Activated CD8-positive, alpha-beta memory T cell treated with anti-CD3 and anti-CD28 coated beads for 36 hours (primary cell): Measurements from ENCODE around the gene TMOD1. TPM values are rescaled to one million over a fixed set of nuclear protein-coding genes. Genes with fewer than 3 reads are reported as not detected.
"Not testable (repeated sequence)": the region's sequence is repeated elsewhere in the genome, so short reads cannot be mapped to it uniquely, and the experiment has no call there.

Experiments
- CTCF ChIA-PET: fragments of 350-600 bp; sonication (Branson Sonifier 250); formaldehyde crosslinking; loops from one replicate; lab custom pipeline; 2021; ENCODE audit warnings: antibody characterized with exemption; lab: Charles Lee
- POLR2A ChIA-PET: fragments of 350-600 bp; sonication (Branson Sonifier 250); formaldehyde crosslinking; loops from one replicate; lab custom pipeline; 2021; ENCODE audit warnings: antibody characterized with exemption; lab: Charles Lee
- total RNA-seq, 2 experiments: library from RNA; stranded (reverse); gene quantifications; one replicate each; pipeline ENCODE4 v1.2.3, GENCODE V29; 2021

Gene TMOD1
- total RNA-seq, 2 experiments from 2014 or later = 1.2 TPM

- ChIA-PET CTCF (interaction anchor here (0.6 kb wide), 1 partner anchor 61 kb away, joined by 3 read pairs; no protein-coding TSS in a partner anchor), POLR2A (no interaction called here)
Observed at GRCh38 chr9:97491216-97491999, 10.1 kb upstream of the TMOD1 start.

DNA sequence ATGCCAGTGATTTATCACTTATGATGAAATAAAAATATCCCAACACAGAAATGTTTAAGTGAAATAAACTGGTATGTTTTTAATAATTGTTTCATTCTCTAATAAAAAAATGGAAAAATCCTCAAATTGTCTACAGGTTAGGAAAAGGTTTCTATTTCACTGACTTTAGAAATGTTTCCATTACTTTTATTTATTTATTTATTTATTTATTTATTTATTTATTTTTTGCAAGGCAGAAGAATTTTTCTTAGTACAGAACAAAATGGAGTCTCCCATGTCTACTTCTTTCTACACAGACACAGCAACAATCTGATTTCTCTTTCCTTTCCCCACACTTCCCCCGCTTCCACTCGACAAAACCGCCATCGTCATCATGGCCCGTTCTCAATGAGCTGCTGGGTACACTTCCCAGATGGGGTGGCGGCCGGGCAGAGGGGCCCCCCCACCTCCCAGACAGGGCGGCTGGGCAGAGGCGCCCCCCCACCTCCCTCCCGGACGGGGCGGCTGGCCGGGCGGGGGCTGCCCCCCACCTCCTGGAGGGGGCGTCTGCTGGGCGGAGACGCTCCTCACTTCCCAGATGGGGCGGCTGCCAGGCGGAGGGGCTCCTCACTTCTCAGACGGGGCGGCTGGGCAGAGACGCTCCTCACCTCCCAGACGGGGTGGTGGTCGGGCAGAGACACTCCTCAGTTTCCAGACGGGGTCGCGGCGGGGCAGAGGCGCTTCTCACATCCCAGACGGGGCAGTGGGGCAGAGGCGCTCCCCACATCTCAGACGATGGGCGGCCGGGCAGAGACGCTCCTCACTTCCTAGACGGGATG is 3.7 kb upstream of the TMOD1 start:
- CTCF ChIA-PET, POLR2A ChIA-PET: not testable (repeated sequence)

DNA sequence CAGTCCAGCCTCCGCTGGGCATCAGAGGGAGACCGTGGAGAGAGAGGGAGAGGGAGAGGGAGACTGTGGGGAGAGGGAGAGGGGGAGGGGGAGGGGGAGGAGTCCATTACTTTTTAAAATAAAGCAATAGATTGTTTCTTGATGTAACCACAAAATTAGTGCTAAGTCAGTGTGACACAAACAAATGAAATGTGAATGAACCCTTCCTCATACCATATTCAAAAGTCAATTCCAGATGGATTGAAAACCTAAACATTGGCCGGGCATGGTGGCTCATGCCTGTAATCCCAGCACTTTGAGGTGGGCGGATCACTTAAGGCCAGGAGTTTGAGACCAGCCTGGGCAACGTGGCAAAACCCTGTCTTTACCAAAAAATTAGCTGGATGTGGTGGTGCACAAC is 2.6 kb upstream of the TMOD1 start:
- POLR2A ChIA-PET, CTCF ChIA-PET: not testable (repeated sequence)

DNA sequence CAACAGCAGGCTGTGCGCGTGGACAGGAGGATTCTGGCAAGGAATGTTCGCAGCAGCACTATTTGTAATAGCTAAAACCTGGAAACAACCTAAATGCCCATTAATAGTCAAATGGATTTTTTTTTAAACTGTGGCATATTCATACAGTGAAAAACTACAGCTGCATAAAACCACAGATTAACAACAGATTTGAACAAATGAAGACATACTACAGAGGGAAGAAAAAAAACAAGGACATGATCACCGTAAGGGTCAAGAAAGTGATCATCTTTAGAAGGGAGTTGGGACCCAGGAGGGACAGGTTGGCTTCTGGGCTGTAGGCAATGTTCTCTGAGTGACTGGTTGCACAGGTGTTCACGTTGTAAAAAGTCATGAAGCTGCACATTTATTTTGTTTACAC is 1.2 kb upstream of the TMOD1 start:
- CTCF ChIA-PET = interaction anchor here (0.9 to 2.0 kb wide), 2 partner anchors 12 to 98 kb away, joined by 3 to 7 read pairs; no protein-coding TSS in a partner anchor
- POLR2A ChIA-PET = interaction anchor here (0.5 kb wide), 1 partner anchor 482 kb away, joined by 3 read pairs; no protein-coding TSS in a partner anchor

DNA sequence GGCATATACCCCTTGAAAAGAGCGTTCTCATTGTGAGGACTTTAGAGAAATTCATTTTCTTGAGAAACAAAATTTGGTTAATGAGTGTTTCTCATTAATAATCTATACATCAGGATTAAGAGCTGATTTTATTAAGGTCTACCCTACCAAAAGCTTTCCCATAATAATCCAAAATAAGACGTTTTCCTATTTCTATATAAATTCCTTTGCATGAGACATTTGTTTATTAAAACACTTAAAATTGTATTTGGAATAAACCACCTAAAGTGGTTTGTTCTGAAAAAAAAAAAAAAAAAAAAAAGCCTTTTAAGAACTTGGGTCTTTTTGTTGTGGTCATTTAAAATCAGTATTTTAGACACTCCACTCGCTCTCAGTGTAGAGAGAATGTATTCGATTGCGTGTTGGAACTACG is 695 bp upstream of the TMOD1 start:
- ChIA-PET POLR2A (interaction anchor here (0.5 to 0.9 kb wide), 2 partner anchors 10 to 482 kb away, joined by 3 read pairs; no protein-coding TSS in a partner anchor), CTCF (interaction anchor here (0.7 to 2.0 kb wide), 4 partner anchors 12 to 943 kb away, joined by 3 to 7 read pairs (median 4); no protein-coding TSS in a partner anchor)

DNA sequence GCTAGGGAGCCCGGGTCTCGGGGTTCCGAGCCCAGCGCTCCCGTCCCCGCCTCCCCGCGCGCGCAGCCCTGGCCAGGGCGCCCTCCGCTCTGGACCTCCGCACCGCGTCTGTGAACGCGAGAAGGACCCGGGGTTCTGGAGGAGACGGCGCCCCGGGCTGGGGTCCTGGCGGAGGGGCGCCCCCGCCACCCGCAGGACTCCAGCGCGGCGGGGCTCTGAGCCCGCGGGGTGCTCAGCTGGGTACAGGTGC is 431 bp downstream of the TMOD1 start:
- CTCF ChIA-PET = interaction anchor here (1.6 kb wide), 1 partner anchor 97 kb away, joined by 9 read pairs; no protein-coding TSS in a partner anchor
- POLR2A ChIA-PET = interaction anchor here (0.6 to 1.5 kb wide), 3 partner anchors 57 to 74 kb away, joined by 3 to 4 read pairs (median 3); no protein-coding TSS in a partner anchor

GRCh38 chr9:97502222-97502983 is 937 bp downstream of the TMOD1 start:
- CTCF ChIA-PET = interaction anchor here (0.9 to 1.6 kb wide), 2 partner anchors 72 to 96 kb away, joined by 3 to 9 read pairs; no protein-coding TSS in a partner anchor
- POLR2A ChIA-PET = interaction anchor here (1.3 to 1.5 kb wide), 2 partner anchors 57 to 73 kb away, joined by 3 read pairs; no protein-coding TSS in a partner anchor

DNA sequence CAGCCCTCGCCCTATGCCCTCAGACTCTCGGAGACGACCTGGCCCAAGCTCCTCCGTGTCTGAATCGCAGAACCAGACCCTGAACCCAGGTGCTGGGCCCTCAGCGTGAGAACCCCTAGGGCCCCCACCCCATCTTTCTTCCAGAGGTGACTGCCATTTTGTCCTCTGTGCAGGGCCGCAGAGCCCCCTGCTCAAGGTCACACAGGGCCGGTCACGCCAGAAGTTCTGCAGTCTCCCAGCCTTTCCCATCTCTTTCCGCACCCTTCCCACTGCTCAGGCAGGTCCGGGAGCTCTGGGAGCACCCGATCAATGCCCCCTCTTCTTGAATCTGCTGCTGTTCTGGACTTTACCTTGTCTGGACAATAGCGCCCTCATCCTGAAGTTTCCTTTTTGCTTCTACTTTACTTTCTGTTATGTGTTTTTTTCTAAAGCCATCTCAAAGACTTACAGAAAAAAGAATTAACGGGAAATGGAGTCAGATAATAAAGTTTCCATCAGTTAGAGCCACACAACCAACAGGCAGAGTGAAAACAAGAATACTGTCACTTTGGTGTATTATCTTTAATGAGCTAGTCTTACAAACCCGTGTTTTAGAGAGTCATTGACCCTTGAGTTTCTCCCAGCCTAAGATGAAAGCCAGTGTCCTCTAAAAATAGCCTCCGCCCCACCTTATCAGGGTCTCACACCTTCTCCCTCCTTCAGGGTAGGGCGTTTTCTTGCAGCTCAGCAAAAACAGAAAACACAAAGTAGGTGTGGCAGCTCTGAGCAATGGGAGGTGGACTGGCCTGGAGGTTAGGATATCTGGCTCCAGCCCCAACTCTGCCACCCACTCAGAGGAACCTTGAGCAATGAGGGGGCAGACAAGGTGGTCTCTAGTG is 1.8 kb downstream of the TMOD1 start:
- POLR2A ChIA-PET = no interaction called here

DNA sequence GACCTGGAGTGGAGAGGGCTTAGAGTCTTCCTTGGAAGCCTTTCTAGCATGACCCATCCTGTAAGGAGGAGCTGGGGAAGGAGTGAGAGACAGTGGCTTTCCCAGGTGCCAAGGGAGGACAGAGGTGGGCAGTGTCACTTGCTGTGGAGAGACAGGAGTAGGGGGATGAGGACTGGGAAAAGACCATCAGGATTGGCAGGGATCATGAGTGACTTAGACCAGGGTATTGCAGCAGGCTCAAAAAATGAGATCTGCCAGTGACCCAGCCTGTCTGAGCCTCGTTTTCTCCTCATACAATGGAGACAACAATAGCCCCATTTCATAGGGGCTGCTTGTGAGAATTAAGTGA is 2.4 kb downstream of the TMOD1 start:
- POLR2A ChIA-PET = no interaction called here
- CTCF ChIA-PET = interaction anchor here (0.6 kb wide), 1 partner anchor 83 kb away, joined by 3 read pairs; no protein-coding TSS in a partner anchor

More for the DNA sequence above, 1.8 kb downstream of the TMOD1 start:
- CTCF ChIA-PET = interaction anchor here (0.9 to 1.6 kb wide), 2 partner anchors 72 to 95 kb away, joined by 3 to 9 read pairs; no protein-coding TSS in a partner anchor

DNA sequence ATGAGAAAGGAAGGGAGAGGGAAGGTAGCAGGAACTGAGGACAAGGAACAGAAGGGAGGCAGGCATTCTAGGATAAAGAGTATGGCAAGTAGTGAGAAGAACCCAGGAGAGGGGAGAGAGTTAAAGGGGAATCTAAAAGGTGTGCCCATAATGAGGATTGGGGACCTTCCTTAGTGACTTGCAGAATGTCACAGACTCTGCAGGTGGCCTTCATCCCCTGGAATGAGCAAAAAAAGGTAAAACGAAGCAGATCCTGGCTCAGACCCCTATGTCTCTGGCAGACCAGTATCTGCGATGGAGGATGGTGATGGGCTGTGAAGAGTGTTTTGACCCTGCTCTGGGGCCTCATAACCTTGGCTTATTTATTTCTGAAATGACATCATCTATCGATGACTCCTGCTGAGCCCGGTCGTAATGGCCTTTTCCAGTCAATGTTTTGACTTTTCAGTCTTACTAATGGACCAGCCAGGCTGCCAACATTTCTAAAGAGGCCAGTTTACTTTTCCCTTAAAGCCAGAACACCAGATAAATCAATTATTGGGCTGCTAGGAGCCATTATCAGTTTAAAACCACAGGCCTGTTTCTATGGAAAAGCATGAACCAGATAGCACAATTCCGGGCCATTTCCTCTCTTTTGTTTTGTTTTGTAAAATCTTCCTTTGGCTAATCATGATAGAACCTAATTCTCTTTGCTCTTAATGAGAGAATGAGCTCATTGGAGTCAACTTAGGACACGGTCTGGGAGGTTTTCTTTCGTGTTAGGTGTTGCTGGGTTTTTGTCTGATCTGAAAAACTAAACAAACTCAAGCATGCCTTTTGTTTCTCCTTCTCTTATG is 3.1 kb downstream of the TMOD1 start:
- ChIA-PET POLR2A (no interaction called here), CTCF (interaction anchor here (0.6 kb wide), 1 partner anchor 83 kb away, joined by 3 read pairs; no protein-coding TSS in a partner anchor)

DNA sequence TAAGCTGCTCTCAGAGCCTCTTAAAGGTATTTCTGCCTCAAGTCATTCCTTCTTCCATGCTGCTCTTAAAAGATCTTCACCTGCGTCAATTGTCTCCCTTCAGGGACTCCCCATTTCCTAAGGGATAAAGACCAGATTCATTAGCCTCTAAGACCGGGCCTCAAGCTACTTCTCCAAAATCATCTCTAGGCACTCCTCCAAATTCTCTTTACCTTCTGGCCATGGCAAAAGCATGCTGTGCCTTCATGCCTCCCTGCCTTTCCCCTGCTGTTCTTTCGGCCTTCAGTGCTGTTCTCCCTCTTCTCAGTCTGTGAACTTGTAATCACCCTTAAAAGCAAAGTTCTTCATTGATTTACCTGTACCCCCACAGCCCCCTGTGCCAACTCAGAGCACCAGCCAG is 4.4 kb downstream of the TMOD1 start:
- ChIA-PET POLR2A (no interaction called here), CTCF (no interaction called here)

GRCh38 chr9:97506306-97506705 is 4.8 kb downstream of the TMOD1 start:
- ChIA-PET CTCF (no interaction called here), POLR2A (no interaction called here)

GRCh38 chr9:97506787-97507186 is 5.3 kb downstream of the TMOD1 start:
- CTCF ChIA-PET = no interaction called here
- POLR2A ChIA-PET = no interaction called here

- POLR2A ChIA-PET = no interaction called here
- CTCF ChIA-PET = no interaction called here
Observed at GRCh38 chr9:97507428-97507984, 6.0 kb downstream of the TMOD1 start.

DNA sequence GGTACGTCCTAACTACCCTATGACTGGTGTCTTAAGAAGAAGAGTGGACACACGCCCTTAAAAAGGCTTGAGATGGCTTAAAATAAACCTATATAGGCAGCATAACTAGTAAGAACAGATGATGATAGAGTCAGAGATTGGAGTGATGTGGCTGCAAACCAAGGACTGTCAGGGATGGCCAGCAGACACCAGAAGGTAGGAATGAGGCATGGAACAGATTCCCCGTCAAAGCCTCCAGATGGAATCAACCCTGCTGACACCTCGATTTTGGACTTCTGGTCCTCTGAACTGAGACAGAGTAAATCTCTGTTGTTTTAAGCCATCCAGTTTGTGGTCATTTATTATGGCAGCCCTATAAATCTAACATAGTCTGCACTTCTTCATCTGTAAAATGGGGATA is 7.4 kb downstream of the TMOD1 start:
- ChIA-PET CTCF (interaction anchor here (0.7 kb wide), 1 partner anchor 11 kb away, joined by 3 read pairs; no protein-coding TSS in a partner anchor), POLR2A (no interaction called here)

GRCh38 chr9:97510797-97511654 is 9.6 kb downstream of the TMOD1 start:
- CTCF ChIA-PET = no interaction called here
- POLR2A ChIA-PET = interaction anchor here (1.3 kb wide), 1 partner anchor 10 kb away, joined by 3 read pairs; the partner anchor contains the start of gene TMOD1
